Measurements from ENCODE around the gene THYN1.

DNA sequence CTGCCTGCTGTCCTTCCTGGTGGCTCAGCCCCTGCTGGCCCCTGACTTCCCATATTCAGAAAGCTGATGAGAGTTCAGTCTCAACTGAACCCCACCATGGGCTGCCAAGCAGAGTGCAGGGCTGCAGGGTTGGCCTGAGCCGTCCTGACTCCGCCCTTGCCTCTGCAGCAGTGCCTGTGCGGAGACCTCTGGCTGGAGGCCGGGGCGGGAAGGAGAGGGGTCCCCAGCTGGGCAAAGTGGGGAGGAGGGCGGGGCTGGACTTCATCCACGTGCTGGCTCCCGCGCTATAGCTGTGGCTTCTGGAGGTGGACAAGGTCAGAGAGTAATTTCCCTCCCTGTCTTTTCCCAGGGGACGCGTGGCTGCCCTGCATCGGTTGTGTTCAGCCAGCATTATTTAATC, 36.6 kb upstream of the THYN1 start:
- TF ChIP-seq CTCF (IDR thresholded peaks at IDR 0.05) (no peak), POLR2A (IDR thresholded peaks at IDR 0.05) (no peak)

All from ovary (tissue), 3 donors.